Choroid plexus epithelial cell (primary cell): ENCODE results near the gene GALNT14.

Source experiments
- DNase-seq: peaks from one replicate; pipeline ENCODE4 v3.0.0-alpha.2; 2010; ENCODE audit warnings: low read depth
- H3K4me3 ChIP-seq: 2 replicates; pipeline ENCODE4 v1.5.1; 2011; ENCODE audit warnings: low read depth, mild to moderate bottlenecking, control low read depth, low read length, moderate library complexity
- CTCF ChIP-seq: conservative IDR thresholded peaks from 2 replicates; pipeline ENCODE4 v1.5.1; 2011; ENCODE audit warnings: low read depth, mild to moderate bottlenecking, control low read depth, inconsistent platforms, low read length, moderate library complexity

Gene GALNT14

GRCh38 chr2:30984148-30984547 lies 154.1 kb downstream of the GALNT14 start:
- TF ChIP-seq CTCF, result no peak
- no peak for DNase-seq
- H3K4me3 ChIP-seq, result no peak overlapping the region

- DNase-seq, result peak; percentile 6
- no peak for TF ChIP-seq CTCF
- no peak overlapping the region for H3K4me3 ChIP-seq
Measured at GRCh38 chr2:30981510-30981909, 156.7 kb downstream of the GALNT14 start.

- no peak overlapping the region for H3K4me3 ChIP-seq
- no peak for TF ChIP-seq CTCF
- DNase-seq, result no peak
Measured at GRCh38 chr2:30981096-30981495, 157.1 kb downstream of the GALNT14 start.

- DNase-seq, result peak; percentile 39
- no peak for TF ChIP-seq CTCF
- no peak overlapping the region for H3K4me3 ChIP-seq
Measured at GRCh38 chr2:30979822-30980245, 158.4 kb downstream of the GALNT14 start.

- no peak for DNase-seq
- no peak overlapping the region for H3K4me3 ChIP-seq
- no peak for TF ChIP-seq CTCF
Measured at GRCh38 chr2:30978854-30979253, 159.4 kb downstream of the GALNT14 start.

GRCh38 chr2:30978044-30978443 lies 160.2 kb downstream of the GALNT14 start:
- DNase-seq, result no peak
- no peak overlapping the region for H3K4me3 ChIP-seq
- no peak for TF ChIP-seq CTCF

- no peak for DNase-seq
- H3K4me3 ChIP-seq, result no peak overlapping the region
- no peak for TF ChIP-seq CTCF
Measured at GRCh38 chr2:30975156-30975555, 163.1 kb downstream of the GALNT14 start.
